A549 (cell line): ENCODE measurements around the gene B3GNT3. TPM values are rescaled to one million over a fixed set of nuclear protein-coding genes. Genes with fewer than 3 reads are reported as not detected.
A peak's percentile ranks its signal among the peaks of the same experiment; 100 is the strongest.

Experiments
- ATAC-seq, 2 experiments: fragments of 200-7000 bp in 1 of 2; fragments of >200 bp in 1 of 2; cut with Nextera tagmentation in 1 of 2; cut with Tn5 transposase in 1 of 2; 3 replicates each; pipeline versions ENCODE4 v1.8.0 to v1.9.1; 2018 to 2020; ENCODE audit warnings: mild to moderate bottlenecking in 1 of 2, moderate library complexity in 1 of 2
- CTCF ChIA-PET: fragments of 300-600 bp; sonication (Branson Sonifier 250); formaldehyde crosslinking; extraction: SDS; loops from one replicate; lab custom pipeline; 2021; ENCODE audit warnings: antibody characterized with exemption, inconsistent platforms; lab: Yijun Ruan, JAX
- POLR2A ChIA-PET: fragments of 350-600 bp; formaldehyde crosslinking; extraction: SDS; loops from one replicate; lab custom pipeline; 2021; ENCODE audit warnings: antibody characterized with exemption, inconsistent platforms; lab: Yijun Ruan, JAX
- DNase-seq, 2 experiments: peaks; one replicate each; pipeline versions ENCODE4 v3.0.0 to v3.0.0-alpha.2; 2011 to 2016; ENCODE audit warnings: low read depth in 1 of 2, low spot score in 1 of 2
- FAIRE-seq: peaks from 2 replicates; lab custom pipeline; 2011; peaks lifted over from hg19 to GRCh38; lab: Jason Lieb, UNC
- H3K27ac ChIP-seq, 2 experiments: fragments of >200 bp; sonication (Bioruptor Twin); formaldehyde crosslinking; 3 replicates each; pipeline ENCODE4 v1.5.1; 2016 to 2017
- H3K4me1 ChIP-seq: fragments of >200 bp; sonication (Bioruptor Twin); formaldehyde crosslinking; 3 replicates; pipeline ENCODE4 v1.6.1; 2016
- H3K4me2 ChIP-seq: fragments of >200 bp; sonication (Bioruptor Twin); formaldehyde crosslinking; 3 replicates; pipeline ENCODE4 v1.6.1; 2016
- H3K4me3 ChIP-seq: fragments of >200 bp; sonication (Bioruptor Twin); formaldehyde crosslinking; 3 replicates; pipeline ENCODE4 v1.5.1; 2016
- H3K9me3 ChIP-seq: fragments of >200 bp; sonication (Bioruptor Twin); formaldehyde crosslinking; 3 replicates; pipeline ENCODE4 v1.6.1; 2016
- CBX8 ChIP-seq: fragments of 200-600 bp; sonication (generic); IDR thresholded peaks from 2 replicates; pipeline ENCODE4 v1.6.1; 2016
- CHD4 ChIP-seq: fragments of 200-600 bp; sonication (generic); IDR thresholded peaks from 2 replicates; pipeline ENCODE4 v1.6.1; 2016; ENCODE audit warnings: antibody characterized with exemption, mild to moderate bottlenecking, borderline replicate concordance
- EHF ChIP-seq: fragments of 250-450 bp; sonication (Bioruptor Pico); IDR thresholded peaks from 2 replicates; pipeline ENCODE4 v1.5.0; 2020; ENCODE audit warnings: mild to moderate bottlenecking
- EHMT2 ChIP-seq: fragments of 200-600 bp; sonication (generic); IDR thresholded peaks from 2 replicates; pipeline ENCODE4 v1.6.1; 2016; ENCODE audit warnings: antibody characterized with exemption, low read depth, mild to moderate bottlenecking, moderate library complexity
- EP300 ChIP-seq, 2 experiments: fragments of >200 bp; sonication (Bioruptor Twin); formaldehyde crosslinking; IDR thresholded peaks; 2 replicates in 1 of 2; 3 replicates in 1 of 2; pipeline ENCODE4 v1.6.1; 2016 to 2017
- ESRRA ChIP-seq: fragments of 150-350 bp; IDR thresholded peaks from 2 replicates; pipeline ENCODE4 v1.6.1; 2014; ENCODE audit warnings: mild to moderate bottlenecking, low read length, borderline replicate concordance
- FOSL2 ChIP-seq, 2 experiments: fragments of 450-650 bp in 1 of 2; fragments of >200 bp in 1 of 2; sonication (Bioruptor Twin) in 1 of 2; formaldehyde crosslinking; IDR thresholded peaks; 2 replicates each; pipeline versions ENCODE4 v1.5.0 to v1.6.1; 2016 to 2020; ENCODE audit warnings: mild to moderate bottlenecking in 1 of 2, moderate library complexity in 1 of 2
- FOXS1 ChIP-seq: fragments of 250-450 bp; sonication (Bioruptor Pico); IDR thresholded peaks from 2 replicates; pipeline ENCODE4 v1.5.0; 2020; ENCODE audit warnings: mild to moderate bottlenecking, moderate library complexity
- JUN ChIP-seq, 2 experiments: fragments of >200 bp; sonication (Bioruptor Twin); formaldehyde crosslinking; IDR thresholded peaks; 2 replicates in 1 of 2; 3 replicates in 1 of 2; pipeline ENCODE4 v1.6.1; 2016 to 2017
- JUNB ChIP-seq: fragments of >200 bp; sonication (Bioruptor Twin); formaldehyde crosslinking; IDR thresholded peaks from 2 replicates; pipeline ENCODE4 v1.6.1; 2016
- MAZ ChIP-seq: fragments of 150-350 bp; IDR thresholded peaks from 2 replicates; pipeline ENCODE4 v1.6.1; 2014; ENCODE audit warnings: antibody characterized with exemption, low read depth, low read length, borderline replicate concordance
- NPAS2 ChIP-seq: fragments of 250-450 bp; sonication (Bioruptor Pico); IDR thresholded peaks from 2 replicates; pipeline ENCODE4 v1.8.0; 2022; ENCODE audit warnings: mild to moderate bottlenecking, moderate library complexity, borderline replicate concordance
- NR3C1 ChIP-seq: fragments of >200 bp; sonication (Bioruptor Twin); formaldehyde crosslinking; IDR thresholded peaks from 3 replicates; pipeline ENCODE4 v1.6.1; 2017
- PHF8 ChIP-seq: fragments of 200-600 bp; sonication (generic); IDR thresholded peaks from 2 replicates; pipeline ENCODE4 v1.6.1; 2016; ENCODE audit warnings: low read depth, mild to moderate bottlenecking, antibody characterized with exemption, moderate library complexity, borderline replicate concordance
- POLR2A ChIP-seq: IDR thresholded peaks from 2 replicates; pipeline ENCODE4 v1.6.1; 2012; ENCODE audit warnings: mild to moderate bottlenecking, low read length
- RCOR1 ChIP-seq: fragments of 150-350 bp; IDR thresholded peaks from 2 replicates; pipeline ENCODE4 v1.6.1; 2014; ENCODE audit warnings: antibody characterized with exemption, low read length, low read depth
- RNF2 ChIP-seq: fragments of 200-600 bp; sonication (generic); IDR thresholded peaks from 2 replicates; pipeline ENCODE4 v1.6.1; 2016; ENCODE audit warnings: low read depth, mild to moderate bottlenecking, antibody characterized with exemption, moderate library complexity, borderline replicate concordance
- SREBF2 ChIP-seq: fragments of 450-650 bp; IDR thresholded peaks from 2 replicates; pipeline ENCODE4 v1.6.1; 2014; ENCODE audit warnings: mild to moderate bottlenecking, moderate library complexity
- TFCP2L1 ChIP-seq: fragments of 250-450 bp; sonication (Bioruptor Pico); IDR thresholded peaks from 2 replicates; pipeline ENCODE4 v1.5.0; 2021; ENCODE audit warnings: mild to moderate bottlenecking
- TP53 ChIP-seq: fragments of 250-450 bp; sonication (Bioruptor Pico); IDR thresholded peaks from 2 replicates; pipeline ENCODE4 v1.5.0; 2021; ENCODE audit warnings: mild to moderate bottlenecking, moderate library complexity
- ZC3H11A ChIP-seq: fragments of 450-650 bp; IDR thresholded peaks from 2 replicates; pipeline ENCODE4 v1.6.1; 2014; ENCODE audit warnings: antibody characterized with exemption, mild to moderate bottlenecking
- ZNF302 ChIP-seq: fragments of 250-450 bp; sonication (Bioruptor Pico); IDR thresholded peaks from 2 replicates; pipeline ENCODE4 v1.9.0; 2021; ENCODE audit warnings: inconsistent platforms, mild to moderate bottlenecking, moderate library complexity
- WGBS: methylation state at CpG from one replicate; pipeline ENCODE4 v1.1.6; 2017; ENCODE audit errors: missing lambda C conversion rate; 5-methylcytosine and 5-hydroxymethylcytosine counted together
- polyA plus RNA-seq, 4 experiments: library from polyadenylated mRNA; depleted of rRNA in 3 of 4; stranded (reverse); fragments of >200 nt; fragmentation: RNase III in 1 of 4; extraction: RNeasy Plus Mini Kit Qiagen cat#74134 plus additional on column Dnase treatment in 1 of 4; gene quantifications; 2 replicates in 3 of 4; 3 replicates in 1 of 4; pipeline ENCODE4 v1.2.3, GENCODE V29; 2011 to 2017
- TF ChIP-seq, protein P1 (sequence below): fragments of 250-450 bp; sonication (Bioruptor Pico); IDR thresholded peaks from 2 replicates; pipeline ENCODE4 v1.5.0; 2020; ENCODE audit warnings: low read depth, mild to moderate bottlenecking, moderate library complexity
- TF ChIP-seq, protein P2 (sequence below): IDR thresholded peaks from 2 replicates; pipeline ENCODE4 v1.6.1; 2012

The B3GNT3 gene
- polyA plus RNA-seq, 2 of the 4 experiments (the other 2 are of a cell fraction) = 2.4 to 2.7 TPM

DNA sequence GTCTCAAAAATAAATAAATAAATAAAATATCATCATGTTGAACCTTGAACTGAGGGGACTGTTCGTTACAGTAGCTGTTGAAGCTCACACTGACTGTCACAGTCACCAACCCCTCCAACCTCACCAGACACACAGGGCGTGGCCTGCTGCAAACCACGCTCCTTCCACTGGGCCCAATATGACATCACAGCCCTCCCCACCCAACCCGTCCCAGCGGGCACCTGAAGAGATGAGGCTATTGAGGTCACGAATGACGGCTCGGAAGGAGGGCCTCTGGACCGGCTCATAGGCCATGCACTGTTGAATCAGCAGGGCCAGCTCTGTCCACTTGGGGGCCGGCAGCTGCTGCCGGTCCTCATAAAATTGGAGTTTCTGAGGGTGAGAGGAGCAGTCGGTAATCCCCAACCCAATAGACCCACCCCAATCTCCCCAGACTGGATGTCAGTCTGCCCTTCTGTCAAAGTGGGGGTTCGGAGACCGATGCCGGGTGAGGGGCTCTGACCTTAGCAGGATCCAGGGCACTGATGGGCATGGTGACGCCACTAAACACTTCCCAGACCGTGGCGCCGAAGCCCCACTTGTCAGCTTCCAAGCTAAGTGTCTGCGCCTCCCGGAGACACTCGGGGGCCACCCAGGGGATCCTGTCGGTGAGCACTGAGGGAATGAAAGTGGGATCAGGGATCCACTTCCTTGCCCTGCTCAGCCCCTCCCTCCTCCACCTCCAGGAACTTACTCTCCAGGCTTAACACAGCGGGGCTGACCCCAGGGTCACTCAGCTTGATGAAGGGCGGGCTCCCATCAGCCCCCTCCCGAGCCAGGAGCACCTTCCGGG, 39.6 kb downstream of the B3GNT3 start:
- Histone ChIP-seq H3K4me2 (no peak overlapping the region), H3K4me1 (peaks cover 3% of the 10 kb centered on the region; the same call in 1 of the 3 replicates), H3K4me3 (no peak overlapping the region), H3K27ac (no peak overlapping the region), H3K9me3 (no peaks in the 10 kb centered on the region)
- ChIA-PET POLR2A (interaction anchor here (1.0 kb wide), 1 partner anchor 25 kb away, joined by 3 read pairs; the partner anchor contains the start of gene RPL18A), CTCF (no interaction called here)
- peak in 1 of 2 experiments; percentile 35 for DNase-seq
- 0 out of 6 replicates have a peak, but pooled peaks of 1 of the 2 experiments have one; percentile 22 for ATAC-seq
- FAIRE-seq = no peak
- 87% methylated on average over 14 of the region's 27 CpGs for WGBS
- no peak for TF ChIP-seq RCOR1
- TF ChIP-seq, protein P1, sequence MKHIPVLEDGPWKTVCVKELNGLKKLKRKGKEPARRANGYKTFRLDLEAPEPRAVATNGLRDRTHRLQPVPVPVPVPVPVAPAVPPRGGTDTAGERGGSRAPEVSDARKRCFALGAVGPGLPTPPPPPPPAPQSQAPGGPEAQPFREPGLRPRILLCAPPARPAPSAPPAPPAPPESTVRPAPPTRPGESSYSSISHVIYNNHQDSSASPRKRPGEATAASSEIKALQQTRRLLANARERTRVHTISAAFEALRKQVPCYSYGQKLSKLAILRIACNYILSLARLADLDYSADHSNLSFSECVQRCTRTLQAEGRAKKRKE = no peak
- TF ChIP-seq FOXS1 (CRISPR knock-in tag) = no peak
- no peak for TF ChIP-seq NPAS2 (CRISPR knock-in tag)
- TF ChIP-seq SREBF2 = no peak
- TF ChIP-seq EP300 (IDR thresholded peaks at IDR 0.05) = no peak

DNA sequence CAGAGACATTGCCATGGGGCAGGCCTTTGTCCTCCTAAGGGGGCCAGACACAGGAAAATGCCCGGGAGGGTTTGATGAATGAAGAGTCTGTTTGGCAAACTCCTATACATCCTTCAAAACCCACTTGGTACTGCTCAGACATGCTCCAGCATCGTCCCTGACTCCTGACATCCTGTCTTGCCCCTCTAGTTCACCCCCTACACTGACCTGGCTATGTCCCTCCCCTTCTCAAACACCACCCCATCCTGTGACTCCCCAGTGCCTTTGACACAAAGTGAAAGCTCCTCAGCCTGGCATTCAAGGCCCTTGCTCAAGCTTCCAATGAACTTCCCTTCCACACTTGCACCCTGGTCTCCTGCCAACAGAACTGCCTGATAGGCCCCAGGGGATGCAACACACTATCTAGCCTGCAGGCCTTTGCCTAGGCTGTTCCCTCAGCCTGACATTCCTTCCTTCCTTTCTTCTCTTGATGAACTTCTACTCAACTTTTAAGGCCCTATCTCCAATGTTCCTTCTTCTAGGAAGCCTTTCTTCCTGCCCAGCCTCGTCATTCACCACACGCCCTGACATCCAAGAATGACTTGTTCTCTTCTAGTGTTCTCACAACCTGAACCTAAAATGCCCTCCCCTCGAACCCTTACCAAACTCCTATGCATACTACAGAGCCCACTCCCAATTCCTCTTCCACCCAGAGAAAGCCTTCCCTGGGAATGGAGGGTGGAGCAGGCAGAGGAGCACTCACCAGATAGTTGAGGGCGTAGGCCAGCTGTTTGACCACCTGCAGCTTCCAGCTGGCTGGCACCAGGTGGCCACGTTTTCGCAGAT, 40.5 kb downstream of the B3GNT3 start:
- Histone ChIP-seq H3K4me3 (no peak overlapping the region), H3K4me2 (no peak overlapping the region), H3K4me1 (no peaks in the 10 kb centered on the region), H3K27ac (no peak overlapping the region), H3K9me3 (no peaks in the 10 kb centered on the region)
- DNase-seq (no peak), ATAC-seq (no peak), FAIRE-seq (no peak)
- ChIA-PET CTCF (interaction anchor here (5.4 kb wide), 1 partner anchor 20 kb away, joined by 19 read pairs; no protein-coding TSS in a partner anchor), POLR2A (no interaction called here)
- WGBS = 64% methylated on average over 8 of the region's 8 CpGs
- TF ChIP-seq ZNF302 (no peak), TP53 (CRISPR knock-in tag) (no peak), ZC3H11A (no peak)
- TF ChIP-seq, all 56 proteins: peak for 0

DNA sequence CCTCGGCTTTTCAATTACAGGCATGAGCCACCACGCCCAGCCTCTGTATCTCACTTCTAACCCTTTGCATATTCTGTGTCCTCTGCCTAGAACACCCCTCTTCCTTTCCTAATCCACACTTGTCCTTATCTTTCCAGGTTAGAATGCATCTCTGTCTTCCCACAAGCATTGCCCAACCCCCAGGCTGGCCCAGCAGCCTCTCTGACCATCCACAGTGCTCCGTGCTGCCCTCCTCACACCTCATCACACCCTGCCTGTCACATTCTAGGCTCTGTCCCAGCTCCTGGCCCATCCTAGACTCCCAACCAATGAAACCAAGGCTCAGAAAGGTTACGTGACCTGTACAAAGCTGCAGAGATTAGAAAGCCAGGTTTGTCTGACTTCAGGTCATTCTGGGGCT, 41.6 kb downstream of the B3GNT3 start:
- 67% methylated on average over 4 of the region's 4 CpGs for WGBS
- ATAC-seq = no peak
- no peak overlapping the region for H3K4me3 ChIP-seq
- ChIA-PET CTCF (interaction anchor here (5.4 kb wide), 1 partner anchor 19 kb away, joined by 19 read pairs; no protein-coding TSS in a partner anchor), POLR2A (no interaction called here)
- TF ChIP-seq JUNB (no peak), NR3C1 (no peak), EP300 (IDR thresholded peaks at IDR 0.05) (no peak), RNF2 (no peak), EHF (CRISPR knock-in tag) (no peak), TP53 (CRISPR knock-in tag) (no peak), POLR2A (no peak)
- TF ChIP-seq, protein P2, sequence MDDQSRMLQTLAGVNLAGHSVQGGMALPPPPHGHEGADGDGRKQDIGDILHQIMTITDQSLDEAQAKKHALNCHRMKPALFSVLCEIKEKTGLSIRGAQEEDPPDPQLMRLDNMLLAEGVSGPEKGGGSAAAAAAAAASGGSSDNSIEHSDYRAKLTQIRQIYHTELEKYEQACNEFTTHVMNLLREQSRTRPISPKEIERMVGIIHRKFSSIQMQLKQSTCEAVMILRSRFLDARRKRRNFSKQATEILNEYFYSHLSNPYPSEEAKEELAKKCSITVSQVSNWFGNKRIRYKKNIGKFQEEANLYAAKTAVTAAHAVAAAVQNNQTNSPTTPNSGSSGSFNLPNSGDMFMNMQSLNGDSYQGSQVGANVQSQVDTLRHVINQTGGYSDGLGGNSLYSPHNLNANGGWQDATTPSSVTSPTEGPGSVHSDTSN = no peak
- H3K27ac ChIP-seq = no peak overlapping the region
- no peaks in the 10 kb centered on the region for H3K4me1 ChIP-seq
- no peak for DNase-seq
- H3K9me3 ChIP-seq = no peaks in the 10 kb centered on the region
- FAIRE-seq = no peak
- no peak overlapping the region for H3K4me2 ChIP-seq

DNA sequence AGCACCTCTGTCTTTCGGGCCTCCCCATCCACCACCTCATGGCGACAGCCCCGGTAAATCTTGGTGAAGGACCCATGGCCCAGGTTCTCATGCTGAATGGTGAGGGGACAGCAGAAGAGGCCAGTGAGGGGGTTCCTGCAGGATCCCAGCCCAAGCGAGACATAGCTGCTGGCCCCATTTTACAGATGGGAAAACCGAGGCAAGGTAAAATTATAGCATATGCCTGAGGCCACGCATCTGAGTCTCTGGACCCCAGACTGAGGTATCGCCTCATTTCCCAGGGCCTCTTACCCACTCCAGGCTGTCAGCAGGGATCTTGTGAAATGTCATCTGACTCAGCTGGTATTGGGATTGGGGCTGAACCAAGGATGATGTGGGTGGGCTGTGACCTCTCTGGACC, 43.0 kb downstream of the B3GNT3 start:
- H3K9me3 ChIP-seq = no peaks in the 10 kb centered on the region

More for the DNA sequence above, 43.0 kb downstream of the B3GNT3 start:
- no peak overlapping the region for H3K27ac ChIP-seq
- no peak for FAIRE-seq
- peaks cover 5% of the 10 kb centered on the region for H3K4me1 ChIP-seq
- no peak overlapping the region for H3K4me3 ChIP-seq
- DNase-seq = no peak
- no peak for TF ChIP-seq ESRRA
- no peak for TF ChIP-seq TFCP2L1 (CRISPR knock-in tag)
- TF ChIP-seq JUN (IDR thresholded peaks at IDR 0.05) = no peak
- TF ChIP-seq CBX8 = no peak
- TF ChIP-seq ZNF302 = no peak
- TF ChIP-seq MAZ = no peak
- no peak for TF ChIP-seq POLR2A
- TF ChIP-seq EHMT2 = no peak
- no peak for TF ChIP-seq PHF8
- no peak for TF ChIP-seq CHD4
- no peak for TF ChIP-seq FOSL2 (IDR thresholded peaks at IDR 0.05)
- no peak for TF ChIP-seq FOSL2 (CRISPR knock-in tag; IDR thresholded peaks at IDR 0.05)
- TF ChIP-seq NPAS2 (CRISPR knock-in tag) = no peak
- ATAC-seq = no peak
- CTCF ChIA-PET = interaction anchor here (0.6 to 5.4 kb wide), 2 partner anchors 18 to 39 kb away, joined by 4 to 19 read pairs; no protein-coding TSS in a partner anchor
- WGBS = 93% methylated on average over 4 of the region's 7 CpGs
- POLR2A ChIA-PET = interaction anchor here (0.7 kb wide), 1 partner anchor 233 kb away, joined by 6 read pairs; no protein-coding TSS in a partner anchor
- H3K4me2 ChIP-seq = no peak overlapping the region
